PFSK-1 (cell line): ENCODE data around the gene FYN.

ENCODE experiments used
- FOXP2 ChIP-seq: optimal IDR thresholded peaks from 2 replicates; pipeline ENCODE3; 2011; ENCODE audit warnings: borderline replicate concordance, control low read depth, inconsistent platforms; ENCODE audit not compliant: insufficient read depth; ENCODE audit errors: extremely low read length, extremely low read depth
- POLR2AphosphoS5 ChIP-seq: IDR thresholded peaks from 2 replicates; pipeline ENCODE4 v1.6.1; 2012; ENCODE audit warnings: low read depth, mild to moderate bottlenecking, control low read depth, low read length, moderate library complexity
- SIN3A ChIP-seq: IDR thresholded peaks from 2 replicates; pipeline ENCODE4 v1.6.1; 2012; ENCODE audit warnings: mild to moderate bottlenecking, low read length, moderate library complexity, borderline replicate concordance; ENCODE audit not compliant: insufficient read depth
- TAF1 ChIP-seq: IDR thresholded peaks from 2 replicates; pipeline ENCODE4 v1.6.1; 2012; ENCODE audit warnings: low read length, control low read depth, borderline replicate concordance; ENCODE audit not compliant: insufficient read depth
- TF ChIP-seq, protein P1 (sequence below), 2 experiments: IDR thresholded peaks; 2 replicates each; pipeline versions ENCODE4 v1.6.1 to v1.8.0; 2011 to 2012; ENCODE audit warnings: low read depth in 2 of 2, low read length in 2 of 2, control low read depth in 1 of 2, inconsistent platforms in 1 of 2, mild to moderate bottlenecking in 1 of 2, moderate library complexity in 1 of 2; ENCODE audit not compliant: insufficient read depth in 1 of 2

FYN gene

GRCh38 chr6:111617149-111617548, 256.1 kb downstream of the FYN start:
- TF ChIP-seq FOXP2 (no peak), TAF1 (no peak), POLR2AphosphoS5 (no peak), SIN3A (no peak)
- TF ChIP-seq, protein P1, sequence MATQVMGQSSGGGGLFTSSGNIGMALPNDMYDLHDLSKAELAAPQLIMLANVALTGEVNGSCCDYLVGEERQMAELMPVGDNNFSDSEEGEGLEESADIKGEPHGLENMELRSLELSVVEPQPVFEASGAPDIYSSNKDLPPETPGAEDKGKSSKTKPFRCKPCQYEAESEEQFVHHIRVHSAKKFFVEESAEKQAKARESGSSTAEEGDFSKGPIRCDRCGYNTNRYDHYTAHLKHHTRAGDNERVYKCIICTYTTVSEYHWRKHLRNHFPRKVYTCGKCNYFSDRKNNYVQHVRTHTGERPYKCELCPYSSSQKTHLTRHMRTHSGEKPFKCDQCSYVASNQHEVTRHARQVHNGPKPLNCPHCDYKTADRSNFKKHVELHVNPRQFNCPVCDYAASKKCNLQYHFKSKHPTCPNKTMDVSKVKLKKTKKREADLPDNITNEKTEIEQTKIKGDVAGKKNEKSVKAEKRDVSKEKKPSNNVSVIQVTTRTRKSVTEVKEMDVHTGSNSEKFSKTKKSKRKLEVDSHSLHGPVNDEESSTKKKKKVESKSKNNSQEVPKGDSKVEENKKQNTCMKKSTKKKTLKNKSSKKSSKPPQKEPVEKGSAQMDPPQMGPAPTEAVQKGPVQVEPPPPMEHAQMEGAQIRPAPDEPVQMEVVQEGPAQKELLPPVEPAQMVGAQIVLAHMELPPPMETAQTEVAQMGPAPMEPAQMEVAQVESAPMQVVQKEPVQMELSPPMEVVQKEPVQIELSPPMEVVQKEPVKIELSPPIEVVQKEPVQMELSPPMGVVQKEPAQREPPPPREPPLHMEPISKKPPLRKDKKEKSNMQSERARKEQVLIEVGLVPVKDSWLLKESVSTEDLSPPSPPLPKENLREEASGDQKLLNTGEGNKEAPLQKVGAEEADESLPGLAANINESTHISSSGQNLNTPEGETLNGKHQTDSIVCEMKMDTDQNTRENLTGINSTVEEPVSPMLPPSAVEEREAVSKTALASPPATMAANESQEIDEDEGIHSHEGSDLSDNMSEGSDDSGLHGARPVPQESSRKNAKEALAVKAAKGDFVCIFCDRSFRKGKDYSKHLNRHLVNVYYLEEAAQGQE (IDR thresholded peaks at IDR 0.05; ENCODE audit: insufficient read depth in 1 of 2, low read depth in 2 of 2, low read length in 2 of 2) = no peak

DNA sequence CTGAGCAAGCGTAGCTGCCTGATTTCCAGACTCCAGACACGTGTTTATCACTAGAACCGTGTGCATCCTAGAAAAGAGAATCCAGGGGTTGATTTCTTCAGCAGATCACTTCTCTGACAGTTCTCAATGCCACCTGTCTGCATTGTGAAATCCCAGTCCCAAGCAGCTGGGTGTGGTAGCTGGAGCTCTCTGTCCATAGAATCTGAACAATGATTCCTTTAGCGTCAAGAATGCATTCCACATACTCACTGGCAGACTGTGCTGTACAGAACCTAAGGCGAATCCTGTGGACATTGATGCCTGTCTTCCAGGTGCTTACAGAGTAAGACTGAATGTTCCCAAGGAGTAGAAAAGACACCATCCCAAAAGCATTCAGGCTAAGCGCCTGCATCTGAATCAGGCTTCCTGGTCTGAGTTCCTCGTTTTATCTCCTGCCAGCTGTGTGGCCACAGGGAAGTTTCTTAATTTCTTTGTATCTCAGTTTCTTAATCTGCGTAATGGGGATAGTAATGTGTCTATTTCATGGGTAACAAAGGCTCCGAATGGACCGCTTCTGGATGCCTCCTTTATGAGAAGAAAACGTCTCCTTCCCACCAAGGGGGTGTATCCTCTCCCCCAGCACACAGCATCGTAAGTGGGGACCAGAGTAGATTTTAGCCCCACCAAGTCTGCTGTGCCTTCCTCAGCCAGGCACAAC, 257.2 kb downstream of the FYN start:
- TF ChIP-seq TAF1 (no peak), FOXP2 (no peak), POLR2AphosphoS5 (no peak), SIN3A (no peak)
- TF ChIP-seq, protein P1 (IDR thresholded peaks at IDR 0.05; ENCODE audit: insufficient read depth in 1 of 2, low read depth in 2 of 2, low read length in 2 of 2) = no peak

DNA sequence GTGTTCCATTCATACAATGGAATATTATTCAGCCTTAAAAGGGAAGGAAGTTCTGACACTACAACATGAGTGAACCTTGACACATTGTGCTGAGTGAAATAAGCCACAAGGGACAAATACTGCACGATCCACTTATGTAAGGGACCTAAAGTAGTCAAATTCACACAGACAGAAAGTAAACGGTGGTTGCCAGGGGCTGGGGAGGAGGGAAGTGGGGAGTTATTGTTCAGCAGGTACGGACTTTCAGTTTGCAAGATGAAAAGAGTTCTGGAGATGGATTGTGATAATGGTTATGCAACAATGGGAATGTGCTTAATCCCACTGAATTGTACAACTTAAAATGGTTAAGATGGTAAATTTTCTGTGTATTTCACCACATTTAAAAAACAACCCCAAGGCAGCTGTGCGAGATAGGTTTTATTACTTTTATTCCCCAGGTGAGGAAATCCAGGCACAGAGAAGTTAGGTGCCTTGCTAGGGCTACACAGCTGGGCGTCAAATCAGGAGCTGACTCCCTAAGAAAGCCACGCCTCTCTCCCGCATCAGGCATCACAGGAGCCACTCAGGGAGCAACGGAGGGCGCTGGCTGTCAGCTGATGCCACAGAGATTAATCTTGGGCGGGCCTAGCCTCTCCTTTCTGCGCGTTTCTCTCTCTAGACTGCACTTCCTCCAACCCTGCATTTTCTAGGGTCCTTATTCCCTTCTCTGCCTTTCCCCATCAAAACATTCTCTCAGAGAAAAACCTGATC, 258.2 kb downstream of the FYN start:
- TF ChIP-seq TAF1 = no peak
- TF ChIP-seq FOXP2 = no peak

DNA sequence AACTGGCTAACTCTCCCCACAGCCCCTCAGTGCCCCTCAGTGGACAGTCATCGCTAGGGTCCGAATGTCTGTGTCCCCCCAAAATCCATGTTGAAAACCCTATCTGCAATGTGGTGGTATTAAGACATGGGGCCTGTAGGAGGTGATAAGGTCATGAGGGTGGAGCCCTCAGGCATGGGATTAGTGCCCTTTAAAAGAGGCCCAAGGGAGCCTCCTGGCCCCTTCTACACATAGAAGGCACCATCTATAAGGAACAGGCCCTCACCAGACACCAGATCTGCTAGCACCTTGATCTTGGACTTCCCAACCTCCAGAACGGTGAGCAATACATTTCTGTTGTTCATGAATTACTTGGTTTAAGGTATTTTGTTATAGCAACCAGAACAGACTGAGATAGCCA, 260.9 kb downstream of the FYN start:
- TF ChIP-seq TAF1 (no peak), SIN3A (no peak), POLR2AphosphoS5 (no peak), FOXP2 (no peak)
- TF ChIP-seq, protein P1 (IDR thresholded peaks at IDR 0.05; ENCODE audit: insufficient read depth in 1 of 2, low read depth in 2 of 2, low read length in 2 of 2) = no peak

DNA sequence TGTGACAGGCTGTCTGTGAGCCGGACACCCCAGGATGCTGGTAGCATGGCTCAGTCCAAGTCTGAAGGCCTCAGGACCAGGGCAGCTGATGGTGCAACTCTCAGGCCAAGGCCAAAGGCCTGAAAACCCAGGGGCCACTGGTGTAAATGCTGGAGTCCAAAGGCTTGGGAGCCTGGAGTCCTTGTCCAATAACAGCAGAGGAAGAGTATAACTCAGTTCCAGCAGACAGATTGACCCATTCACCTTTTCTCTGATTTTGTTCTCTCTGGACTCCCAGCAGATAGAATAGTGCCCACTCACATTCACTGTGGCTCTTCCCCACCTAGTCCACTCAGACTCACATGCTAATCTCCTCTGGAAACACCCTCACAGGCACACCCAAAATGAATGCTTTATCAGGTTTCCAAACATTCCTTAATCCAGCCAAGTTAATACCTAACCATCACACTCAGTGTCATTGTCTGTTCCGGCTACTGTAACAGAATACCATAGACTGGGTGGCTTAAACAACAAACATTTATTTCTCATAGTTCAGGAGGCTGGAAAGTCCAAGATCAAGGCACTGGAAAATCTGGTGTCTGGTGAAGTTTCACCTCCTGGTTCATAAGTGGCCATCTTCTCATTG, 262.6 kb downstream of the FYN start:
- no peak for TF ChIP-seq SIN3A
- TF ChIP-seq, protein P1 (IDR thresholded peaks at IDR 0.05; ENCODE audit: insufficient read depth in 1 of 2, low read depth in 2 of 2, low read length in 2 of 2) = no peak
- no peak for TF ChIP-seq TAF1
- no peak for TF ChIP-seq POLR2AphosphoS5
- TF ChIP-seq FOXP2 = no peak
